K562 (cell line): ENCODE data around the gene AKIRIN1. TPM values are rescaled to one million over a fixed set of nuclear protein-coding genes. Genes with fewer than 3 reads are reported as not detected.

Experiments
- ATAC-seq: fragments of 200-7000 bp; cut with Tn5 transposase; 3 replicates; pipeline ENCODE4 v1.9.1; 2020; ENCODE audit warnings: moderate library complexity
- BruUV-seq: library from RNA; stranded (reverse); fragments of 400-500 nt; replicated peaks from 2 replicates; lab custom pipeline; 2021; lab: Mats Ljungman, UMichigan
- CTCF ChIA-PET: fragments of 300-600 bp; formaldehyde crosslinking; extraction: SDS; loops from one replicate; lab custom pipeline; 2021; ENCODE audit warnings: low intra/inter-chr PET ratio; lab: Yijun Ruan, JAX
- POLR2A ChIA-PET: fragments of 300-600, 350-650 bp; sonication (Branson Sonifier 250); formaldehyde crosslinking; extraction: SDS; loops from one replicate; lab custom pipeline; 2021; ENCODE audit warnings: antibody characterized with exemption, inconsistent platforms; lab: Yijun Ruan, JAX
- DNase-seq, 4 experiments: peaks; one replicate each; pipeline versions ENCODE4 v3.0.0 to v3.0.0-alpha.2; 2011 to 2018; ENCODE audit warnings: low spot score in 3 of 4, mixed read lengths in 3 of 4; ENCODE audit errors: extremely low read depth in 1 of 4
- FAIRE-seq: peaks from 2 replicates; lab custom pipeline; 2011; peaks lifted over from hg19 to GRCh38; lab: Jason Lieb, UNC
- H2AFZ ChIP-seq: 2 replicates; pipeline ENCODE4 v1.6.0; 2011; ENCODE audit warnings: low read depth, low read length, control low read depth, inconsistent platforms
- H3K27ac ChIP-seq: fragments of 200-600 bp; 3 replicates; pipeline ENCODE4 v1.8.0; 2011; ENCODE audit warnings: low read depth, mild to moderate bottlenecking, control low read depth, inconsistent platforms, low read length, moderate library complexity, mixed read lengths; ENCODE audit errors: extremely low read depth
- H3K27me3 ChIP-seq, 2 experiments: fragments of 300-600 bp in 1 of 2; 2 replicates in 1 of 2; 3 replicates in 1 of 2; pipeline versions ENCODE4 v1.6.0 to v1.8.0; 2011; ENCODE audit warnings: inconsistent platforms in 2 of 2, low read length in 2 of 2, mild to moderate bottlenecking in 1 of 2, mixed read lengths in 1 of 2, moderate library complexity in 1 of 2; ENCODE audit not compliant: control insufficient read depth in 2 of 2, insufficient read depth in 2 of 2
- H3K36me3 ChIP-seq: fragments of 300-600 bp; 3 replicates; pipeline ENCODE4 v1.8.0; 2011; ENCODE audit warnings: mild to moderate bottlenecking, low read length, inconsistent platforms; ENCODE audit not compliant: control insufficient read depth, insufficient read depth
- H3K4me1 ChIP-seq, 2 experiments: fragments of 200-600 bp in 1 of 2; replicated peaks in 1 of 2; 2 replicates in 1 of 2; 3 replicates in 1 of 2; pipeline versions ENCODE4 v1.5.1 to v1.8.0; 2011; ENCODE audit warnings: inconsistent platforms in 2 of 2, low read length in 2 of 2, mild to moderate bottlenecking in 1 of 2, mixed read lengths in 1 of 2, moderate library complexity in 1 of 2; ENCODE audit not compliant: control insufficient read depth in 2 of 2, insufficient read depth in 2 of 2
- H3K4me2 ChIP-seq: 2 replicates; pipeline ENCODE4 v1.6.1; 2011; ENCODE audit warnings: low read length, control low read depth, inconsistent platforms, mixed read lengths; ENCODE audit not compliant: insufficient read depth
- H3K4me3 ChIP-seq: fragments of 200-600 bp; sonication (generic), shearing (Covaris generic); 2 replicates; pipeline ENCODE4 v1.5.1; 2016; ENCODE audit warnings: control low read depth, inconsistent platforms
- H3K79me2 ChIP-seq: fragments of 200-600 bp; 3 replicates; pipeline ENCODE4 v1.8.0; 2011; ENCODE audit warnings: low read length, inconsistent platforms; ENCODE audit not compliant: control insufficient read depth, insufficient read depth
- H3K9ac ChIP-seq, 2 experiments: 2 replicates each; pipeline versions ENCODE4 v1.6.0 to v1.6.1; 2011; ENCODE audit warnings: low read depth in 2 of 2, low read length in 2 of 2, control low read depth in 1 of 2, inconsistent platforms in 1 of 2, mild to moderate bottlenecking in 1 of 2, mixed read lengths in 1 of 2; ENCODE audit not compliant: insufficient read depth in 1 of 2
- H3K9me1 ChIP-seq: one replicate; pipeline ENCODE4 v1.6.0; 2011; ENCODE audit warnings: inconsistent platforms, mild to moderate bottlenecking, low read length, moderate library complexity; ENCODE audit not compliant: control insufficient read depth, insufficient read depth
- H3K9me3 ChIP-seq: replicated peaks from 2 replicates; pipeline ENCODE4 v1.5.1; 2011; ENCODE audit warnings: low read depth, low read length, inconsistent platforms; ENCODE audit not compliant: control insufficient read depth, insufficient read depth
- H4K20me1 ChIP-seq: replicated peaks from 2 replicates; pipeline ENCODE4 v1.6.1; 2011; ENCODE audit warnings: low read length, inconsistent platforms, mixed read lengths; ENCODE audit not compliant: control insufficient read depth, insufficient read depth
- ATF3 ChIP-seq, 2 experiments: fragments of 450-650 bp in 1 of 2; sonication (generic) in 1 of 2; formaldehyde crosslinking in 1 of 2; IDR thresholded peaks in 1 of 2; conservative IDR thresholded peaks in 1 of 2; 2 replicates each; pipeline versions ENCODE4 v1.6.1 to v1.8.1; 2016 to 2023; ENCODE audit warnings: mild to moderate bottlenecking in 2 of 2, moderate library complexity in 2 of 2, inconsistent platforms in 1 of 2, missing genetic modification reagents in 1 of 2
- CEBPG ChIP-seq, 3 experiments: fragments of 200-800 bp in 1 of 3; sonication (Bioruptor generic) in 1 of 3; sonication (generic) in 1 of 3; formaldehyde crosslinking in 1 of 3; IDR thresholded peaks in 2 of 3; conservative IDR thresholded peaks in 1 of 3; 2 replicates each; pipeline versions ENCODE4 v1.6.1 to v1.8.0; 2016 to 2022; ENCODE audit warnings: missing compliant biosample characterization in 2 of 3, missing genetic modification characterization in 2 of 3, mild to moderate bottlenecking in 1 of 3, missing genetic modification reagents in 1 of 3
- CHD7 ChIP-seq: fragments of 200-600 bp; sonication (generic); IDR thresholded peaks from one replicate; pipeline ENCODE4 v1.6.1; 2012; ENCODE audit warnings: mild to moderate bottlenecking, low read depth, low read length, inconsistent platforms
- ETS1 ChIP-seq: conservative IDR thresholded peaks from 2 replicates; pipeline ENCODE4 v1.6.1; 2011; ENCODE audit warnings: low read depth, mild to moderate bottlenecking, low read length; ENCODE audit not compliant: control insufficient read depth
- FOXJ3 ChIP-seq: sonication (generic); formaldehyde crosslinking; IDR thresholded peaks from 2 replicates; pipeline ENCODE4 v1.4.0; 2020; ENCODE audit warnings: mild to moderate bottlenecking, missing genetic modification reagents
- KAT2B ChIP-seq: IDR thresholded peaks from one replicate; pipeline ENCODE4 v1.6.1; 2012; ENCODE audit warnings: low read depth, mild to moderate bottlenecking, control low read depth, inconsistent platforms, low read length, moderate library complexity
- ZNF232 ChIP-seq: sonication (generic); formaldehyde crosslinking; IDR thresholded peaks from 2 replicates; pipeline ENCODE4 v1.8.0; 2022; ENCODE audit warnings: mild to moderate bottlenecking, missing genetic modification reagents
- WGBS: fragments of 100-300 bp; shearing (Covaris generic); methylation state at CpG from one replicate; pipeline ENCODE4 v1.1.6; 2016; ENCODE audit warnings: low coverage, mixed read lengths; ENCODE audit not compliant: insufficient coverage; ENCODE audit errors: missing lambda C conversion rate; 5-methylcytosine and 5-hydroxymethylcytosine counted together
- in situ Hi-C: fragments of 300-500 bp; cut with MboI; formaldehyde crosslinking; loops from 4 replicates; pipeline ENCODE4 v1.15.0; 2018; ENCODE audit warnings: inconsistent platforms, mixed read lengths
- intact Hi-C: fragments of 100-400 bp; cut with micrococcal nuclease; formaldehyde crosslinking; loops from 2 replicates; pipeline ENCODE4 v1.14.2; 2022
- polyA plus RNA-seq, 8 experiments: library from polyadenylated mRNA; depleted of rRNA in 4 of 8; stranded (reverse) in 5 of 8; unstranded in 3 of 8; fragments of >200 nt; fragmentation: Nextera tagmentation in 2 of 8; fragmentation: Illumina TruSeq in 1 of 8; extraction: Ambion mirVana in 2 of 8; extraction: Trizol in 1 of 8; gene quantifications; 2 replicates each; pipeline versions ENCODE4 v1.2.1 to v1.2.3, GENCODE V29; 2011 to 2014; ENCODE audit warnings: inconsistent platforms in 1 of 8, missing spikeins in 1 of 8
- total RNA-seq, 7 experiments: library from RNA; depleted of rRNA in 6 of 7; stranded (reverse); fragments of >200 nt in 6 of 7; fragmentation: Illumina TruSeq in 2 of 7; extraction: Trizol in 2 of 7; gene quantifications; 2 replicates each; pipeline versions ENCODE4 v1.2.1 to v1.2.3, GENCODE V29; 2011 to 2021; ENCODE audit warnings: low replicate concordance in 1 of 7

Gene AKIRIN1
- total and polyA plus RNA-seq, 9 of the 15 experiments (the other 6 are each of a cell fraction or from before 2014, with no cell fraction given): 11.5 to 139 (median 83.4) TPM

- no peaks in the 10 kb centered on the region for H3K79me2 ChIP-seq
- no peak overlapping the region for H3K9ac ChIP-seq
- no peaks in the 10 kb centered on the region for H3K36me3 ChIP-seq
- 0 out of 2 replicates have a peak, but pooled peaks cover 4% of the 10 kb centered on the region for H3K9me3 ChIP-seq
- intact Hi-C loops: no loop called here
- peak overlapping the region; percentile 34; the same call in 1 of the 2 replicates for H2AFZ ChIP-seq
- H3K4me2 ChIP-seq: no peak overlapping the region
- no peaks in the 10 kb centered on the region for H3K9me1 ChIP-seq
- peaks cover 9 to 15% of the 10 kb centered on the region in 2 experiments; a peak in 4 of 5 replicates for H3K4me1 ChIP-seq
- WGBS: 26% methylated on average over 7 of the region's 7 CpGs
- in situ Hi-C loops: no loop called here
- CTCF ChIA-PET: no interaction called here
- H3K4me3 ChIP-seq: no peak overlapping the region
- H4K20me1 ChIP-seq: 0 out of 2 replicates have a peak, but pooled peaks cover 3% of the 10 kb centered on the region
- ATAC-seq (no peak), DNase-seq (no peak), FAIRE-seq (no peak)
- BruUV-seq: no TSS peak
- POLR2A ChIA-PET: no interaction called here
- H3K27ac ChIP-seq: no peak overlapping the region
- H3K27me3 ChIP-seq: no peaks in the 10 kb centered on the region
- TF ChIP-seq KAT2B (no peak), FOXJ3 (no peak), CEBPG (CRISPR knock-in tag; IDR thresholded peaks at IDR 0.05) (peak; percentile 73), CEBPG (tag; conservative IDR thresholded peaks at IDR 0.05 in 1 of 2, IDR thresholded peaks at IDR 0.05 in 1 of 2) (peak; percentile 54 to 70), CHD7 (no peak), ATF3 (IDR thresholded peaks at IDR 0.05) (0 out of 2 replicates have a peak, but pooled peaks have one; percentile 34), ATF3 (CRISPR knock-in tag; conservative IDR thresholded peaks at IDR 0.05) (no peak), ZNF232 (no peak), ETS1 (no peak)
These were observed 28.5 kb upstream of the AKIRIN1 start for GRCh38 chr1:38962560-38962959.
